Urinary bladder (tissue), 4 donors: ENCODE measurements around the gene ELAVL3. TPM values are rescaled to one million over a fixed set of nuclear protein-coding genes. Genes with fewer than 3 reads are reported as not detected.
"Not testable (repeated sequence)": the region's sequence is repeated elsewhere in the genome, so short reads cannot be mapped to it uniquely, and the experiment has no call there.

Experiments used
- DNase-seq: peaks from one replicate; pipeline ENCODE4 v3.0.0-alpha.2; 2015; ENCODE audit errors: extremely low spot score
- H3K27ac ChIP-seq: one replicate; pipeline ENCODE4 v1.5.1; 2013; ENCODE audit warnings: low read depth, mild to moderate bottlenecking, moderate library complexity
- H3K36me3 ChIP-seq: one replicate; pipeline ENCODE4 v1.6.1; 2013; ENCODE audit warnings: mild to moderate bottlenecking, moderate library complexity; ENCODE audit not compliant: insufficient read depth
- H3K4me1 ChIP-seq: one replicate; pipeline ENCODE4 v1.6.1; 2013; ENCODE audit warnings: mild to moderate bottlenecking, moderate library complexity; ENCODE audit not compliant: insufficient read depth
- H3K4me3 ChIP-seq: one replicate; pipeline ENCODE4 v1.5.1; 2013; ENCODE audit warnings: low read depth, low read length
- WGBS: extraction: QIAGEN DNeasy Blood & Tissue Kit; methylation state at CpG from one replicate; pipeline ENCODE4 v1.1.7; 2013; 5-methylcytosine and 5-hydroxymethylcytosine counted together
- polyA plus RNA-seq: library from polyadenylated mRNA; stranded (reverse); fragments of 200-250 nt; gene quantifications from one replicate; pipeline ENCODE4 v1.2.3, GENCODE V29; 2013
- small RNA-seq: library from RNA; depleted of rRNA; stranded (forward); fragments of <200 nt; gene quantifications from one replicate; pipeline ENCODE3, GENCODE V24; 2014
- total RNA-seq: library from RNA; depleted of rRNA; stranded (reverse); fragments of >200 nt; gene quantifications from one replicate; pipeline ENCODE4 v1.2.3, GENCODE V29; 2014
- donor health status: healthy with polysubstance abuse.
- donor health status: healthy.

Gene ELAVL3
- total and polyA plus RNA-seq, 2 donors, result 0.28 to 0.90 TPM

DNA sequence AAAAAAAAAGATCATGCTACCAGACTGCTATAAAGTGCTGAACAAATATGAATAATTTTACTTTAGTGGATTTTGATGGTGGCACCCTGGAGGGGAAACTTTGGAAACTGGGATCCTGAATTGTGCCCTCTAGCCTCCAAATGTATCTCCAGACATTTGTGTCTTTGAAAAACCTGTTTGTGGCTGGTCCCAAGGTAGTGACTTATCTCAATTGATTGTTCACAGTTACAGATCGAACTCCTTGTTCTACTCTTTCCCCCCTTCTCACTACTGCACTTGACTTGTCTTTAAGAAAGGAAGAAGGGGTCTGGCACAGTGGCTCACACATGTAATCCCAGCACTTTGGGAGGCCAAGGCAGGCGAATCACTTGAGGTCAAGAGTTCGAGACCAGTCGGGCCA, 72.3 kb downstream of the ELAVL3 start:
- no peak for DNase-seq
- no peaks in the 10 kb centered on the region for H3K4me1 ChIP-seq
- no peaks in the 10 kb centered on the region for H3K36me3 ChIP-seq
- no peak overlapping the region for H3K27ac ChIP-seq
- no peak overlapping the region for H3K4me3 ChIP-seq
- 85% methylated on average over 4 of the region's 4 CpGs for WGBS

DNA sequence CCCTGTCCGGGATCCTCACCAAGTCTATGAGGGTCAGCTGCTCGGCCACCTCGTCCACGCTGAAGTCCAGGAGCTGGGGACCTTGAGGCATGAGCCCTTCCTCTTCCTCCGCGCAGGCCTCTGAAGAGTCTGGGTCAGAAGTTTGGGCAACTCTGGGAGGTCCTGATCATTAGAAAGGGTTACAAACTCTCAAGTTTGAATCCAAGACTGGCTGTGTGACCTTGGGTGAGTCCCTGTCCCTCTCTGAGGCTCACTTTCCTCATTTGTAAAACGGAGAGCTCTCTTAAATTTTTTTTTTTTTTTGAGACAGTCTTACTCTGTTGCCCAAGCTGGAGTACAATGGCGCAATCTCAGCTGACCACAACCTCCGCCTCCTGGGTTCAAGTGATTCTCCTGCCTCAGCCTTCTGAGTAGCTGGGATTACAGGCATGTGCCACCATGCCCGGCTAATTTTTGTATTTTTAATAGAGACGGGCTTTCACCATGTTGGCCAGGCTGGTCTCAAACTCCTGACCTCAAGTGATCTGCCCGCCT, 74.1 kb downstream of the ELAVL3 start:
- not testable (repeated sequence) for DNase-seq, H3K27ac ChIP-seq, H3K4me1 ChIP-seq, H3K36me3 ChIP-seq, H3K4me3 ChIP-seq
- 78% methylated on average over 12 of the region's 12 CpGs for WGBS

DNA sequence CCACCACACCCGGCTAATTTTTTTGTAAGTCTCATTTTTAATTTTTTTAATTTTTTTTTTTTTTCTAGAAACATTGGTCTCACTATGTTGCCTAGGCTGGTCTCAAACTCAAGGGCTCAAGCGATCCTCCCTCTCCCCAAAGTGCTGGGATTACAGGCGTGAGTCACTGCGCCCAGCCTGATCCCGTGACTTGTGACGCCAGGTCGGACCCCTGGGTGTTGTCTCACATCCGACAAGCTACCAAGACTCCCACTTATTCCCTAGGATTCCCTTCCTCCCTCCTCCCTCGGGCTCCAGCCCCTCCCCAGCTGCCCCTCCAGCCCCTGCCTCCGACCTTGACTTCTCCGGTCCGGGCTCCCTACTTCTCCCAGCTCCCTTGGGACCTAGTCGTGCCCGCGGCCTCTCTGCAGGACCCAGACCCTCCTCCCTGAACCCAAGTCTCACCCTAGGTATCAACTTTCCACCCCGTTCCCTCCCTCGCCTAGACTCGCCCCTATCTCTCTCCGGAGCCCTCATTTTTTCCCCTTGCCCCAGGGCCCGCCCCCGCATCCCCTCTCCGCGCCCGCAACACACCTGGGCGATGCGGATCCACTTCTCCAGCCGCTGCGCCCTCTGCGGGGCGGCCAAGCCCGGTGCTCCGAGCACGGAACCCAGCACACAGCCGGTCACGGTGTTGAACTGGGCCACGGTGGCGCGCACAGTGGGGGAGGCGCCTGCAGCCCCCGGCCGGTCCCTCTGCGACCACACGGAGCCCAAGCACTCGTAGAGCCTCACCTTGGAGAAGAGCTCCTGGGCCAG, 74.8 kb downstream of the ELAVL3 start:
- Histone ChIP-seq H3K36me3 (no peaks in the 10 kb centered on the region), H3K4me1 (no peaks in the 10 kb centered on the region), H3K4me3 (no peak overlapping the region), H3K27ac (no peak overlapping the region)
- WGBS, result 33% methylated on average over 44 of the region's 44 CpGs
- no peak for DNase-seq

DNA sequence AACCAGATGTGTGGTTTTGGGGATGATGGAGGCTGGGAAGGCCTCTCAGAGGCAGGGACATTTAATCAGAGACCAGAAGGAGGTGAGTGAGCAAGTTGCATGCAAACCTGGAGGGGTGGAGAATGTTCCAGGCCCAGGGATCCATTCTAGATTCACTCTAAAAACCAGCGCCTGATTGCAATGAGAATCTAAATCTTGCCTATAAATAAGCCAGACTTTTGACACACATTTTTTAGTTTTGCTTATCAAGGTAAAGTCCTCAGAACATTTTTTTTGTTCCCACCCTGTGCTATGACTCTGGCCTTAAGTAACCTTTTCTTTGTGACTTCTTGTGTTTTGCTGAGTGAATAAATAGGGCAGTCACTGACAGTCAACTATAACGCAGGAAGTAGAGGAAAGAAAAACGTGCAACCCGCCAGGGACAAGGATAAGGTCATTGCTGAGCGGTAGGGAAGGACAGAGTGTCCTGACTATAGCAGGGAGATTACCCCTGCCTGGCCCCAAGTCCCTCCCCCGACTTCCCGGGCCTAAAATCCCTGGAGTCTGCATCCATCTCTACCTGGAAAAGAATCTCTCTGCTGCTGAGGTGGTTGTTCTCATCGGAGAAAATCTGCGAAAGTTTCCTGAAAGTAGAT, 76.1 kb downstream of the ELAVL3 start:
- no peak for DNase-seq
- Histone ChIP-seq H3K36me3 (no peaks in the 10 kb centered on the region), H3K27ac (no peak overlapping the region), H3K4me1 (no peaks in the 10 kb centered on the region), H3K4me3 (no peak overlapping the region)
- 54% methylated on average over 9 of the region's 9 CpGs for WGBS

DNA sequence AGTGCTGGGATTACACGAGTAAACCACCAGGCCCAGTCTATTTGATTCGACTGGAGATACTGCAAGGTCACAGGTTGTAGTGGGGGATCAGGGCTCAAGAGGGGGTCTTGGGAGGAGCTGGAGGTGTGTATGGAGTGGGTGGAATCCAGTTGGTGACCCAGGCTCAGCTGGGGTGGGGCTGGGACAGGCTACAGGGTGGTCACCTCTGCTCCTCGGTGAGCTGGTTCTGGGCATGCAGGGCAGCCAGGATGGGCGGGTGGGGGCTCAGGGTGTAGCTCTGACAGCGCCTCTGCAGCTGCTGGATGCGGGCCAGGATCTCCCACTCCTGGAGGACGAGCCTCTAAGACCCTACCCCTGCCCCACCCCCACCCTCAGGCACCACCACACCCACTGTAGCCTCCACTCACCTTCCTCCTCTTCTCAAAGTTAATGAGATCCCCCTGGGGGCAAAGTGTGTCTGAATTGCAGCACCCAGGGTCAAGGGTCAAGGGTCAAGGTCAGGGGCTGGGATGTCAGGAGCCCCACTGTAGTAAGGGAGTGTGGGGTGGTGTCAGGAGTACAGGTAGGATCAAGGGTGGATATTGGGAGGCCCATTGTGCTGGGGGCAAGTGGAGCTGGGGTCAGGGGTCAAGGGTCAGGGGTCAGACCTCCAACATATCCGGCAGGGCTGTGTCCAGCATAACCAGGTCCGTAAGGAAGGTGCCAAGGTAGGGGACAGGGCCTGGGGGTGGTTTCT, 78.9 kb downstream of the ELAVL3 start:
- Histone ChIP-seq H3K4me3 (no peak overlapping the region), H3K36me3 (no peaks in the 10 kb centered on the region), H3K4me1 (no peaks in the 10 kb centered on the region), H3K27ac (no peak overlapping the region)
- no peak for DNase-seq
- WGBS, result 79% methylated on average over 9 of the region's 9 CpGs

Small RNA genes within 50 kb of the gene (small RNA-seq; reads per million reads assigned to genes)
- 0.18 reads per million for gene MIR7974
- not detected for gene RF00019
- gene RN7SL833P, result 0.18 reads per million

Other genes starting within 250 kb of the ELAVL3 start
- gene ANGPTL8, start 241.4 kb downstream of the ELAVL3 start, total RNA-seq, result not detected
- gene ANGPTL8, start 241.4 kb downstream of the ELAVL3 start, polyA plus RNA-seq, result 21.4 TPM
- gene DOCK6, start 218.5 kb downstream of the ELAVL3 start, total RNA-seq, result 20.7 TPM
- 30.6 TPM for gene DOCK6, start 218.5 kb downstream of the ELAVL3 start, polyA plus RNA-seq
- not detected for gene TSPAN16, start 184.9 kb downstream of the ELAVL3 start, total RNA-seq
- gene TSPAN16, start 184.9 kb downstream of the ELAVL3 start, polyA plus RNA-seq, result not detected
- gene RAB3D, start 141.4 kb downstream of the ELAVL3 start, total RNA-seq, result 13.4 TPM
- 12.4 TPM for gene RAB3D, start 141.4 kb downstream of the ELAVL3 start, polyA plus RNA-seq
- 63.8 TPM for gene TMEM205, start 134.8 kb downstream of the ELAVL3 start, total RNA-seq
- gene TMEM205, start 134.8 kb downstream of the ELAVL3 start, polyA plus RNA-seq, result 144 TPM
- gene CCDC159, start 134.5 kb downstream of the ELAVL3 start, total RNA-seq, result 14.3 TPM
- 29.0 TPM for gene CCDC159, start 134.5 kb downstream of the ELAVL3 start, polyA plus RNA-seq
- 7.2 TPM for gene PLPPR2, start 125.6 kb downstream of the ELAVL3 start, total RNA-seq
- 41.5 TPM for gene PLPPR2, start 125.6 kb downstream of the ELAVL3 start, polyA plus RNA-seq
- gene SWSAP1, start 106.4 kb downstream of the ELAVL3 start, total RNA-seq, result 1.2 TPM
- 2.4 TPM for gene SWSAP1, start 106.4 kb downstream of the ELAVL3 start, polyA plus RNA-seq
- 2.9 TPM for gene EPOR, start 96.7 kb downstream of the ELAVL3 start, total RNA-seq
- gene EPOR, start 96.7 kb downstream of the ELAVL3 start, polyA plus RNA-seq, result 6.6 TPM
- 2.5 TPM for gene RGL3, start 61.7 kb downstream of the ELAVL3 start, total RNA-seq
- 6.5 TPM for gene RGL3, start 61.7 kb downstream of the ELAVL3 start, polyA plus RNA-seq
- 0.48 TPM for gene ODAD3, start 45.9 kb downstream of the ELAVL3 start, total RNA-seq
- 0.34 TPM for gene ODAD3, start 45.9 kb downstream of the ELAVL3 start, polyA plus RNA-seq
- 54.9 TPM for gene PRKCSH, start 45.4 kb downstream of the ELAVL3 start, total RNA-seq
- 174 TPM for gene PRKCSH, start 45.4 kb downstream of the ELAVL3 start, polyA plus RNA-seq
- 4.5 TPM for gene ZNF653, start 24.8 kb upstream of the ELAVL3 start, total RNA-seq
- gene ZNF653, start 24.8 kb upstream of the ELAVL3 start, polyA plus RNA-seq, result 9.8 TPM
- 19.0 TPM for gene ECSIT, start 48.1 kb upstream of the ELAVL3 start, total RNA-seq
- 68.7 TPM for gene ECSIT, start 48.1 kb upstream of the ELAVL3 start, polyA plus RNA-seq
- 558 TPM for gene CNN1, start 57.8 kb upstream of the ELAVL3 start, total RNA-seq
- 3,172 TPM for gene CNN1, start 57.8 kb upstream of the ELAVL3 start, polyA plus RNA-seq
- 15.4 TPM for gene ELOF1, start 78.2 kb upstream of the ELAVL3 start, total RNA-seq
- gene ELOF1, start 78.2 kb upstream of the ELAVL3 start, polyA plus RNA-seq, result 61.2 TPM
- 1.1 TPM for gene ACP5, start 96.6 kb upstream of the ELAVL3 start, total RNA-seq
- 14.7 TPM for gene ACP5, start 96.6 kb upstream of the ELAVL3 start, polyA plus RNA-seq
- 48.2 TPM for gene ZNF627, start 116.4 kb upstream of the ELAVL3 start, total RNA-seq
- gene ZNF627, start 116.4 kb upstream of the ELAVL3 start, polyA plus RNA-seq, result 10.9 TPM